M059J (cell line): ENCODE results near the gene RAP2C. TPM values are rescaled to one million over a fixed set of nuclear protein-coding genes. Genes with fewer than 3 reads are reported as not detected.

ENCODE experiments used
- DNase-seq: peaks from one replicate; pipeline ENCODE4 v3.0.0-alpha.2; 2012; ENCODE audit warnings: low read depth
- total RNA-seq: library from RNA; depleted of rRNA; stranded (reverse); fragments of >200 nt; shearing (Covaris generic); gene quantifications from 2 replicates; pipeline ENCODE4 v1.2.3, GENCODE V29; 2014; rRNA removed

Gene RAP2C
- total RNA-seq = 51.3 and 64.9 TPM in 2 replicates

GRCh38 chrX:132219343-132219768 is at the start of gene RAP2C:
RAP2C (minus strand) TSS chrX:132219447; CDS start chrX:132217268, 2,179 bp downstream.
- DNase-seq = peak; percentile 81

DNA sequence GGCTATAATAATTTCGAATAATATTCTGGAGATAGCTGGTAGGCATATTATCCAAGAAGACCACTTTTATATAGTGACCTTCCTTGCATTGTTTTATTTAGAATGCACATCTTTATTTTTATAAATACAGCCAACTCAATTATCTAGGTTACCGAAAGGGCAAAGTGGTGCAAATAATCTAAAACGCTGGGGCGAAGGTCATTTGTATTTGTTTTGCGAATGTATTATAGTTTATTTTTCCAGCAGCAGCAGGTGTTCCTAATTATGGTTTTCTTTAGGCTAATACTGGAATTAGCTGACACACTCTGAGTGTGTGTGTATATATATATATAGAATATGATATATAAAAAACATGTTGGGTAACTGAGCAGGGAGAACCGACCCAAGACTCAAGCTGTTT is 48.1 kb upstream of the RAP2C start:
- no peak for DNase-seq

DNA sequence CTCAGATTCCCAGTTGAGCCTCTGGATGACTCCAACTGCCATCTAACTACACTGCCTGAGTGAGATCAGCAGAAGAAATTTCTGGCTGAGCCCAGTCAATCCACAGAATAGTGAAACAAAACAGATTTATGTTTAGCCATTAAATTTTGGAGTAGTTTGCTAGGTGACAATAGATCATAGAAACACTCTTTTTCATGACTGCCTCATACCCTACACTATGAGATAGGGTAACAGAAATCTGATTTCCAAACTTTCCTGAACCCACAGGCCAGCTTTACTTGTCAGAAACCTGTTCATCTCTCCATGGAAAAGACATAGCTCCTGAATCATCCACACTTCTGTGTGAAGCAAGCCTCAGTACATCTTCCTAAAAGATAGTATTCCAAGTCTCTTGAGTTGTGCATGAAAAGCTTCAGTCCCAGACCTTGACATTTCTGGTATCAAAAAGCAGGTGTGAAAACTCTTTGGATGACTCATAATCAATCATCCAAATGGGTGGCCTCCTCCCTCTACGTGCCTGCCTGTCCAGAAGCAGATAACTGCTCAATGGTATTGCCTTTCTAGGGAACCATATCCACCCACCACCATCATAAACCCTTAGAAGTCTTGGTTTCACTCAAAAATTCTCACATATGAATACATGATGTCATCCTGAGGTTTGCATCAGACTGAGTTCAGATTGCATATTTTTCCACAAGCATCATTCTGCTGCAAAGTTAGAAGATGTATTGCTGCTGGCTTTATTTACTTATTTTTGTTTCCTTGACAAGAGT is 47.5 kb upstream of the RAP2C start:
- no peak for DNase-seq

- DNase-seq = no peak
These were observed 43.9 kb upstream of the RAP2C start for GRCh38 chrX:132263127-132263526.

GRCh38 chrX:132258509-132258908 is 39.3 kb upstream of the RAP2C start:
- no peak for DNase-seq

GRCh38 chrX:132257116-132257515 is 37.9 kb upstream of the RAP2C start:
- DNase-seq = no peak

DNA sequence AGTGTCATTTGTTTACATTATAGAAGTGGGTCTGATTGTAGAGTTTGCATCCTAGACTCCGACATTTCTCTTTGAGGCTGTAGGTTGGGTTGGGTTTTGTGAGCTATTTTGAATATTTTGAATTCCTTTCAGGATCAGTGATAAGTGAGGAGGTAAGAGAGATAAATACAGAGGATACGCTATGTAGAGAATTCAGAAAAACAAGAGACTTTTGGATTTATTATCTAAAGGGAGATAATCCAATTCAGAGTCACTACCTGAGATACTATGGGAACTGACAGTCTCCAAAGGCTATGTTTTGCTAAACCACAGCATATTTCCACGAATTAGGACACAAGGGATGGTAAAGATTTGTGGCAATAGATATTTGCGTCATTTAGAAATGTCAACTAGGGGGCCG is 16.9 kb upstream of the RAP2C start:
- no peak for DNase-seq

DNA sequence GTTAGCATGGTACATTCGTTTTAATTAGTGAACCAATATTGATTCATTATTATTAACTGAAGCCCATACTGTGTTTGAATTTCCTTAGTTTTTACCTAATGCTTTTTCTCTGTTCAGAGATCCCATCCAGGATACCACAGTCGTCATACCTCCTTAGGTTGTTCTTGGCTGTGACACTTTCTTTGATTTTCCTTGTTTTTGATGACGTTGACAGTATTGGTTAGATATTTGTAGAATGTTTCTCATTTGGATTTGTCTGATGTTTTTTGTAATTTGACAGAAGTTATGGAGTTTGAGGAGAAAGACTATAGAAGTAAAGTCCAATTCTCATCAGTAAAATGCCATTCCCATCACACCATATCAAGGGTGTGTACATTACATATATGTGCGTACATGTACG is 16.2 kb upstream of the RAP2C start:
- DNase-seq = no peak

GRCh38 chrX:132231587-132231986 is 12.3 kb upstream of the RAP2C start:
- peak; percentile 8 for DNase-seq

DNA sequence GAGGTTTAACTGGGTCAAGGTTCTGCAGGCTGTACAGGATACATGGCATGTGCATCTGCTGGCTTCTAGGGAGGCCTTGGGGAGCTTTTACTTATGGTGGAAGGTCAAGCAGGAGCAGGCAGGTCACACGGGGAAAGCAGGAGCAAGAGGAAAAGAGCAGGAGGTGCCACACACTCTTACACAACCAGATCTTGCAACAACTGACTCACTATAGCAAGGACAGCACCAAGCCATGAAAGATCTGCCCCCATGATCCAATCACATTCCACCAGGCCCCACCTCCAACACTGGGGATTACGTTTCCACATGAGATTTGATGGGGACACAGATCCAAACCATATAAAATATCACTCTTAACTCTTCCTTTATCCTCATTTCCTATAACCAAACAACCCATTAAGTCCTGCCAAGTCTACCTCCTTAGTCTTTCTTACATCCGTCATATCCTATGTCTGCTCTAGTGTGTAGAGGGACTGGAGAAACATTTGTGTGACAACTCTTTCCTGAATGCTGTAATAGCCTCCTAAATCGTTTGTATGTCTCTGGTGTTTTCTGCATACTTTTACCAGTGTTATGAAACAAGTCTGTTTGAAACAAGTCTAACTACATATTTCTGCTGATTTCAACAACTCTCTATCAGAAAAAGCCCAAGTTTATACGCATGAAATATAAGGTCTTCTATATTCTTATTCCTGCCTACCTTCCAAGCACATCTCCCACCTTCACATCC is 8.3 kb upstream of the RAP2C start:
- no peak for DNase-seq

GRCh38 chrX:132226169-132226568 is 6.9 kb upstream of the RAP2C start:
- DNase-seq = peak; percentile 11

GRCh38 chrX:132218100-132218812 is 991 bp downstream of the RAP2C start:
- DNase-seq = peak; percentile 91

DNA sequence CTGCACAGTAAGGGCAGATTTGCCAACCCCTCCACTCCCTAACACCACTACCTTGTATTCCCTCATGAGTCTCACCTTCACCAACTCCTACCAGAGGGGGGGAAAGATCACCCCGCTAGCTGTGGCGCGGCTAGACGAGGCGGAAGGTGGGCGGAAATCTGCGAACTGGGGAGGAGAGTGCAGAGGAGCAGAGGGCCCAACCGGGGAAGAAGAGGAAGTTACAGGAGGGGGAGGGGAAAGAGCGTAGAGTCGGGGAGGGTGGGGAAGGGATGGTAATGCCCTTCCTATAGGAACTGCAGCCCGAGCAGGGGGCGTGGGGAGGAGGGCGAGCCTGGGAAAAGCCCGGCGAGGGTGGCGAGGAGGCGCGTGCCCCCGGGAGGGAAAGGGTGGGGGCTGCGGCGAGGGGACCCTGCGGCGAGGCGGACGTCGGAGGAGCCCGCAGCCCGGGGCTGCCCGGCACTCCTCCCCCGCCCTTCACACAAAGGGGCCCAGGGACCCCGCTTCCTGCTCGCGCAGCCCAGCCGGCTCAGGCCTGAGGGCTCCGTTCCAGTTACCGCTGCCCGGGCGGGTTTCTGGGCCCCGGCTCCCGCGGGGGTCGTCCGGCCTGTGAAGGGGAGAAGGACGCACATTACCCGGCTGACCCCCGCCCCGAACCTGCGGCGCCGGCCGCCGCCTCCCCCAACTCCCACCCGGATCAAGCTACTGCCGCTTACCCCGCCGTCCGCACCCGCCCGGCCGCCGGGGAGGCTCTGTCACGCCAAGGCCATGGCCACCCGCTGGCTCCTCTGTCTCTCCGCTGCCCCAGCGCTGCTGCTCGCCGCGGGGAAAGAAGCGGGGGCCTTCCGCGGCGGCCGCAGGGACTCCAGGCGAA is 1.8 kb downstream of the RAP2C start:
- DNase-seq = peak; percentile 89

DNA sequence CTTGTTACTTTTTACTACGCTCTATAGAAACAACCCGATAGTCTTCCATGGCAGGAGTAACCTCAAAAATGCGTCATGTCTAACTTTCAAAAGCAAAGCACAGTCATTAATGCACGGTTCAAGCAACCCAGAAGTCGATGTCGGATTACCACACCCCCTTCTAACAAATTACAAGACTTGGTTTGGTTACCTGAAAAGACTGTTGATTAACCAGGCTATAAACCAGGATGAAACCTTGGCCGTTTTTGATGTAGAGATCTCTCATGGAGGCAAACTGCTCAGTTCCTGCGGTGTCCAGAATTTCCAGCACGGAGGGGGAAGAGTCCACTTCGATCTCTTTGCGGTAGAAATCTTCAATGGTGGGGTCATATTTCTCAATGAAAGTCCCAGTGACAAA is 2.4 kb downstream of the RAP2C start:
- DNase-seq = peak; percentile 71

- DNase-seq = peak; percentile 19
These were observed 3.0 kb downstream of the RAP2C start for GRCh38 chrX:132216283-132216682.

- no peak for DNase-seq
These were observed 4.7 kb downstream of the RAP2C start for GRCh38 chrX:132214518-132214917.

DNA sequence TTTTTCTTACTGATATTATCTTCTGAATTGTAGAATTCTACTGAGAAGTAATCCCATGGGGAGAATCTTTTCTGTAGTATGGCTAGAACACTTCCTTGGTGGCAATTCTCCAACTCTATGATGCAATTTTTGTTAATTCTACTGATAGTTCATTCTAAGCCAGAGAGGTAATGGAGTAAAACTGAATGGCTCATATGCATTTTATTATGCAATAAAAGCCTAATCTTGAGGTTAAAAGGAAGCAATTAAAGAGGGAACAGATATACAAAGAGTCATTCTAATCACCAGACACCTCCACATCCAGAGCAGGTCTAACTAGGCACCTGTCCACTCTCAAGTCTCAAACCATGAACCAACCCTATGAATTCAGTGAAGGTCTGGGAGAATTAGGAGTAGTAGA is 9.7 kb downstream of the RAP2C start:
- peak; percentile 22 for DNase-seq

DNA sequence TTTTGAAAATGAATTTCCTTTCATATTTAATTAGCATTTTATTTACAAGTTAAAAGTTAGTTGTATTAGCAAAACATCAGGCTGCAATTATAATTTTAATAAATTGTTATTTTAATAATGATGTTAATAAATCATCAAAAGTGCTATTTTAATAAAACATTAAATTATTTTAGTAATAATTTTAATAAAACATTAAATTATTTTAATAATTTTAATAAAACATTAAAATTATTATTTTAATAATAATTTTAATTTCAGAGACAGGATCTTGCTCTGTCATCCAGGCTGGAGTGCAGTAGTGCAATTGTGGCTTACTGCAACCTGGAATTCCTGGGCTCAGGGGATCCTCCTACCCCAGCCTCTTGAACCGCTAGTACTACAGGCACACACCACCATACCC is 10.8 kb downstream of the RAP2C start:
- no peak for DNase-seq

DNA sequence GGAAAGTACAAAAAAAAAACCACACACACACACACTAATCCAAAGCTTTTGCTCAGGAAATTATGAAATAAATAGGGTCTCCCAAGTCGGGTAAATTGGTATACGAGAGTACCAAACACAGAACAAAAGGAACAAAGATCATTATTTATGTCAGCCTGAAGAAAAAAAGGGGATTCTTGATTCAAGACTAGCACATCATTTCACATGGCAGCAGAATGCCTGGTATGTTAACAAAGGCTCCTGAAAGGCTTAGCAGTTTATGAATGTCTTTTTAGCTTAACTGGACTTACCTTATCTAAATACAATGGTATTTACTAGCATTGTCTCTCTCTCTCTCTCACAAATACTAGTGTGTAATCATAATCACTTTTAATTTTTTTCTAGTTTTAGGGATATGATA is 11.3 kb downstream of the RAP2C start:
- DNase-seq = no peak

- no peak for DNase-seq
These were observed 13.0 kb downstream of the RAP2C start for GRCh38 chrX:132206259-132206658.

DNA sequence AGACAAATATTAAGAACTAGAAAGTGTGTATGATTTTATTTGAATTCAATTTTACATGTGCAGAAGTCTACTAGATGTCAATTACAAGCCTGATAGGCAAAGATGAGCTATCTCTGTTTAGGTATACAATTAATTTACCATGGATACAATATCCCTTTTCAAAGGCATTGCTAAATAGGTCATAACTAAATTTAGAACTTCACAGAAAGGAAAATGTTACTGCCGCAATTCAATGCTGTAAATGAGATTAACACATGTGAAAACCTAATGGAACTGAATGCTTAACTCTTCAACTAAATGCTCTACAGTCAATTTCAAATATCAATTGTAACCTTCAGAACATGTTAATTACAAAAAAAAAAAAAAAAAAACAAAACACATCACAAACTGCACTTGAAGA is 14.6 kb downstream of the RAP2C start:
- DNase-seq = no peak

DNA sequence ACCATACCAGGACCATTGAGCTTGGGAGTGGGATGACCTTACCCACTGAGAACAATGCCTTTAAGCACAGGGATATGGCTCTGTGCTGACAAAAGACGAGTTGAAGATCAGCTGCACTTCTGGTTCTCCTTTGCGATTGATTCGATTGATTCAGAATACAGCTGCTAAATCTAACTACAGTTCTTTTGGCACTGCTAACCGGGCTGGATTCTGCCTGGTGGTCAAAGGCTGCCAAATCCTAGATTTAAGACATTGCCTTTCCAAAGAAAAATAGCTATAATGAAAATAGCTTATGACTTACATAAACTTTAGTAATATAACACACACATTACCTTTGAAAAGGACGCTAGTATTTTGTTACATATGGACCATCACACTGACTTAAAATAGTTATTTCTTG is 18.3 kb downstream of the RAP2C start:
- DNase-seq = no peak
